Fibroblast of skin of scalp (primary cell): ENCODE results near the gene CTSC.

Source experiments
- DNase-seq: peaks from one replicate; pipeline ENCODE4 v3.0.0-alpha.2; 2013

Gene CTSC

GRCh38 chr11:88280673-88281316 lies 56.7 kb downstream of the CTSC start:
- DNase-seq = peak; percentile 2

- DNase-seq = no peak
Measured at GRCh38 chr11:88277349-88277915, 60.1 kb downstream of the CTSC start.

GRCh38 chr11:88275636-88276035 lies 61.9 kb downstream of the CTSC start:
- DNase-seq = no peak

GRCh38 chr11:88266919-88267318 lies 70.6 kb downstream of the CTSC start:
- no peak for DNase-seq

- no peak for DNase-seq
Measured at GRCh38 chr11:88266157-88266556, 71.4 kb downstream of the CTSC start.

GRCh38 chr11:88259431-88259830 lies 78.1 kb downstream of the CTSC start:
- DNase-seq = no peak

GRCh38 chr11:88252208-88252607 lies 85.3 kb downstream of the CTSC start:
- no peak for DNase-seq

GRCh38 chr11:88250566-88251242 lies 86.8 kb downstream of the CTSC start:
- DNase-seq = no peak

- DNase-seq = no peak
Measured at GRCh38 chr11:88249706-88250105, 87.8 kb downstream of the CTSC start.

GRCh38 chr11:88246696-88247095 lies 90.8 kb downstream of the CTSC start:
- DNase-seq = peak; percentile 82

- DNase-seq = peak; percentile 7
Measured at GRCh38 chr11:88245576-88245975, 92.0 kb downstream of the CTSC start.
